Central memory CD8-positive, alpha-beta T cell (primary cell): Measurements from ENCODE around the gene INAVA.
"Not testable (repeated sequence)": the region's sequence is repeated elsewhere in the genome, so short reads cannot be mapped to it uniquely, and the experiment has no call there.

ENCODE experiments used
- ATAC-seq: fragments of 150-1000 bp; cut with Tn5 transposase; replicated peaks from 2 replicates; pipeline ENCODE4 v1.10.0; 2022; ENCODE audit warnings: mild to moderate bottlenecking, moderate FRiP score, moderate number of reproducible peaks; ENCODE audit not compliant: poor library complexity, severe bottlenecking; ENCODE audit errors: extremely low read depth
- DNase-seq, 2 donors: peaks; one replicate each; pipeline ENCODE4 v3.0.0; 2021; ENCODE audit warnings: low spot score in 2 of 2
- H3K27ac Mint-ChIP-seq: one replicate; pipeline ENCODE4 v1.8.0; 2022; ENCODE audit warnings: low read depth, mild to moderate bottlenecking, moderate library complexity, mixed read lengths
- H3K27me3 Mint-ChIP-seq: one replicate; pipeline ENCODE4 v1.8.0; 2022; ENCODE audit warnings: mixed read lengths
- H3K36me3 Mint-ChIP-seq: one replicate; pipeline ENCODE4 v1.8.0; 2022; ENCODE audit warnings: mild to moderate bottlenecking, moderate library complexity, mixed read lengths; ENCODE audit not compliant: insufficient read depth
- H3K4me1 Mint-ChIP-seq: one replicate; pipeline ENCODE4 v1.8.0; 2022; ENCODE audit warnings: mixed read lengths
- H3K4me3 Mint-ChIP-seq: one replicate; pipeline ENCODE4 v1.8.0; 2022; ENCODE audit warnings: mild to moderate bottlenecking, moderate library complexity, mixed read lengths
- H3K9me3 Mint-ChIP-seq: one replicate; pipeline ENCODE4 v1.8.0; 2022; ENCODE audit warnings: mixed read lengths

INAVA gene

GRCh38 chr1:200904772-200905171 is 10.1 kb downstream of the INAVA start:
- Mint-ChIP-seq H3K36me3 (peaks cover 1% of the 10 kb centered on the region), H3K4me3 (no peak overlapping the region), H3K4me1 (peaks cover 12% of the 10 kb centered on the region), H3K27ac (no peak overlapping the region), H3K27me3 (peaks cover 30% of the 10 kb centered on the region), H3K9me3 (no peaks in the 10 kb centered on the region)
- DNase-seq = no peak
- no peak for ATAC-seq

DNA sequence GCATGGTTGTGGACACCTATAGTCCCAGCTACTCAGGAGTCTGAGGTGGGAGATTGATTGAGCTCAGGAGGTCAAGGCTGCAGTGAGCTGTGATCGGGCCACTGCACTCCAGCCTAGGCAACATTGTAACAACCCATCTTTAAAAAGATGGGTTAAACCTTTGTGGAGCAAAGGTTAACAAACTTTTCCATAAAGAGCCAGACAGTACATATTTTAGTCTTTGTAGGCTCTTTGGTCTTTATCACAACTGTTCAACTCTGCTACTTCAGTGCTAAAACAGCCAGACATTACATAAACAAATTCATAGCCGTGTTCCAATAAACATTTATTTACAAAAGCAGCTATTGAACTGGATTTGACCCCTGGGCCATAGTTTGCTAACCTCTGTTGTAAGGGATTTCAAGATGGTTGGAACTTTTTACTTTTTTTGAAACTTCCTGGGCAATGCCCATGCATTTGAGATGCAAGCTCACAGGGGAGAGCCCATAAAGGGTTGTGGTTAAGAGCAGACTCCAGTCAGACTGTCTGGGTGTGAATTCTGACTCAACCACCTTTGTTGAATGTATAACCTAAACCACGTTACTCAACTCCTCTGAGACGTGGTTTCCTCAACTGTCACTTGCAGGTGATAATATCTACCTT is 10.8 kb downstream of the INAVA start:
- H3K36me3 Mint-ChIP-seq = peaks cover 1% of the 10 kb centered on the region
- H3K4me1 Mint-ChIP-seq = peaks cover 12% of the 10 kb centered on the region
- no peaks in the 10 kb centered on the region for H3K9me3 Mint-ChIP-seq
- ATAC-seq (peak; percentile 99), DNase-seq (peak in 1 of 2 donors; percentile 64)
- no peak overlapping the region for H3K4me3 Mint-ChIP-seq
- H3K27me3 Mint-ChIP-seq = peaks cover 30% of the 10 kb centered on the region
- no peak overlapping the region for H3K27ac Mint-ChIP-seq

DNA sequence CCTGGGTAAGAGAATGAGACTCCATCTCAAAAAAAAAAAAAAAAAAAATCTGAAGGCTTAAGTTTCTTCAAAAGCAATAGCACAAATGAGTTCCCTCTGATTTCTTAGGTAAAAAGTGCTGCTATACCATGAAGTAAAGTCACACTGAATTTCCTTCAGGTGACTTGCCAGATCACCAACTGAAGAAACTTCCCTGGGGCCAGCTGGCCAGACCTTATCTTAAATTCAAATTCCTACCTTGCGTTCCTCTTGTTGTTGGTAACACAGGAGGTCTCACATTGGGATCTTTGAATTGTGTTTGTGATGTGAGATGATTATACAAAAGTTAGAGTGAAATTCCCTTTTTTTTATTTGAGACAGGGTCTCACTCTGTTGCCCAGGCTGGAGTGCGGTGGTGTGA is 11.8 kb downstream of the INAVA start:
- Mint-ChIP-seq H3K4me3 (no peak overlapping the region), H3K9me3 (no peaks in the 10 kb centered on the region), H3K36me3 (peaks cover 1% of the 10 kb centered on the region), H3K4me1 (peaks cover 12% of the 10 kb centered on the region), H3K27ac (no peak overlapping the region), H3K27me3 (peaks cover 22% of the 10 kb centered on the region)
- DNase-seq = no peak
- ATAC-seq = no peak

DNA sequence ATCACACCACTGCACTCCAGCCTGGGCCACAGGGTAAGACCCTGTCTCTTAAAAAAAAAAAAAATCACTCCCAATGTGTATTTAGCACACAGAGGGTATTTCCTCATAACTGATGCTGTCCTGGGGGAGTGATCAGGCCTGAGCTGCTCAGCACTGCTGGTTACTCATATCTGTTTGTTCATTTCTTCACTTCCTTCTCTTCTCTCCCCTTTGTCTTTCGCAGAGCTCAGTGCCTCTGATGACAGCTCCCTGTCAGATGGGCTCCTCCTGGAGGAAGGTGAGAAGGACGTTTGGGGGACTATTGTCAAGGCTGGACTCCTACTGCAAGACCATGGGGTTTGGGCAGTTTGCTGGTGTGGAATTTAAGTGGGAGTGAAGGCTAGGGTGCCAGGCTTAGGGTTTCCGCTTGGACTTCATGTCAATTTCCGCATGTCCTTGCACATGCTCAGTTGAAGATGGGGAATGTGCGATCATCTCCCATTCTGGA is 13.0 kb downstream of the INAVA start:
- Mint-ChIP-seq H3K9me3 (no peaks in the 10 kb centered on the region), H3K27me3 (peaks cover 16% of the 10 kb centered on the region), H3K36me3 (peaks cover 1% of the 10 kb centered on the region), H3K27ac (no peak overlapping the region), H3K4me3 (no peak overlapping the region), H3K4me1 (peaks cover 10% of the 10 kb centered on the region)
- DNase-seq (no peak), ATAC-seq (no peak)

- Mint-ChIP-seq H3K4me1 (peaks cover 7% of the 10 kb centered on the region), H3K27me3 (peaks cover 16% of the 10 kb centered on the region), H3K4me3 (no peak overlapping the region), H3K9me3 (no peaks in the 10 kb centered on the region), H3K27ac (no peak overlapping the region), H3K36me3 (peaks cover 1% of the 10 kb centered on the region)
- ATAC-seq (no peak), DNase-seq (no peak)
Observed at GRCh38 chr1:200908191-200908868, 13.6 kb downstream of the INAVA start.

DNA sequence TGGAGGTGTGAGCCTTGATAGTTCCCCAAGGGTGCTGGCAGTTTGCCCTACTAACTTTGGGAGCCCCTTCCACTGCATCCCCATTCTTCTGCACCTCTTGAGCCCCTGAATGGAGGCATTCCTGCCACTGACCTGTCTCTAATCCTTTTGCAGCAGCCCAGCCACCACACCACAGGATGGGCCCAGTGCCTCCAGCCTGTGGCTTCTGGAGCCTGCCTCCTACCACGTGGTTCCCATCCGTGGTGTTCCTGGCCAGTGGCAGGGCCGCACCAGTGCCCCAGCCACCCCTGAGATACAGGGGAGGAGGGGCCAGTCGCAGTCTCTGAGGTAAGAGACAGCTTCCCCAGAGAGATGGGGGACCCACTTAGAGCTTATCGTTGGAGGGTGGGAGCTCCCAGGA is 14.4 kb downstream of the INAVA start:
- Mint-ChIP-seq H3K27ac (no peak overlapping the region), H3K4me1 (peaks cover 7% of the 10 kb centered on the region), H3K9me3 (no peaks in the 10 kb centered on the region), H3K27me3 (peaks cover 16% of the 10 kb centered on the region), H3K4me3 (no peak overlapping the region), H3K36me3 (peaks cover under 1% of the 10 kb centered on the region)
- DNase-seq = no peak
- ATAC-seq = no peak

DNA sequence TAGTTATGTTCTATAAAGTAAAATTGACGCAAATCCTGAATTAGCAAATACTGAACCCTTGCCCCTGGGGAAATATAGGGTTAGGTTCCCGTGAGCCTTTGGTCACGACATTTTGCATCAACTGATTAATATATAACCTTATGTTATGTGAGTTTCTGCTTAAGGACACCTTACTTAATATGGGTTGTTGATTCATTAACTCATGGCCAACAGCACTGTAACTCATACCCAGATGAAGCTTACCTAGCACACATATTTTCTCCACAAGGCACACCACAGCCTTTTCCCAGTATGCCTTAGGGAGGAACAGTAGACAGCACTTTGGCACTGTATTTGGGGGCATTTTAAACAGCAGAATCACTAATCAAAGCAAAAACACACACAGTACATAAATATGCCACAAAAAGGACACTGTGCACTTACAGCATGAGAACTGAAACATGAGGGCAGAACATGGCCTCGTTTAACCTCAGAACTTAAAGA is 15.1 kb downstream of the INAVA start:
- no peak for DNase-seq
- no peaks in the 10 kb centered on the region for H3K9me3 Mint-ChIP-seq
- peaks cover 7% of the 10 kb centered on the region for H3K4me1 Mint-ChIP-seq
- no peak overlapping the region for H3K27ac Mint-ChIP-seq
- H3K4me3 Mint-ChIP-seq = no peak overlapping the region
- ATAC-seq = no peak
- H3K27me3 Mint-ChIP-seq = peaks cover 16% of the 10 kb centered on the region
- no peaks in the 10 kb centered on the region for H3K36me3 Mint-ChIP-seq

- no peak for DNase-seq
Observed at GRCh38 chr1:200911361-200911760, 16.7 kb downstream of the INAVA start.

GRCh38 chr1:200911936-200912335 is 17.2 kb downstream of the INAVA start:
- peaks cover 16% of the 10 kb centered on the region for H3K27me3 Mint-ChIP-seq
- not testable (repeated sequence) for H3K36me3 Mint-ChIP-seq, DNase-seq, H3K4me1 Mint-ChIP-seq, ATAC-seq, H3K27ac Mint-ChIP-seq, H3K4me3 Mint-ChIP-seq, H3K9me3 Mint-ChIP-seq

More at GRCh38 chr1:200911361-200911760, 16.7 kb downstream of the INAVA start:
- H3K9me3 Mint-ChIP-seq = no peaks in the 10 kb centered on the region
- no peaks in the 10 kb centered on the region for H3K4me1 Mint-ChIP-seq
- H3K27me3 Mint-ChIP-seq = peaks cover 16% of the 10 kb centered on the region
- ATAC-seq = no peak
- H3K4me3 Mint-ChIP-seq = no peak overlapping the region
- no peaks in the 10 kb centered on the region for H3K36me3 Mint-ChIP-seq
- H3K27ac Mint-ChIP-seq = no peak overlapping the region

DNA sequence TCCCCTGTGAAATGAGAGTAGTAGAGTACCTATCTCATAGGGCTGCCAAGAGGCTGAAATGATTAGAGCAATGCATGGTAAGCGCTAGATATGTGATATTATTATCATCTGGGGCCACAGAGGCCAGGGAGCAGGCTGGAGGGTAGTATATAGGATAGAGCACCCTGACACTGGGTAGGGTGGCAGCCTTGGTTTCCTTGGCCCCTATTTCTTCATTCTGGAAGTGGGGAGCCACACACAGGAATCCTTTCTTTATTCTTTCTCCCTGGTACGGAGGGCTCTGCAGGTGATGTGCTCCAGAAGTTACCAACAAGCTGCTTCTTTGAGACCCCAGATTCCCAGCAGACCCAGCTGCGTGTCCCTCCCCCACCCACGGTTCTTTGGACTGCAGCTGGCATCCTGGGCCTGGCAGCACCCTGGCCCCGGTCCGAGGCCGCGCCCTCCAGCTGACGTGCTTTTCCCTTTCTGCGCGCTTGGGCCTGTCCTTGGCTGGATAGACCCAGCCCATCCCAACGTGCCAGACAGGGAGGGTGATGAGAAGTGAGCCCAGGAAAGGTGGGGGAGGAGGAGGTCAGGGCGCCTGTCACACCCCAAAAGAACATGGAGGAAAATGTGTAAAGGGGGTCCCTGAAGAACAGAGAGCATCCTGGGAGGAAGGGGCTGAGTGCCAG is 18.2 kb downstream of the INAVA start:
- H3K27me3 Mint-ChIP-seq = peaks cover 10% of the 10 kb centered on the region
- no peaks in the 10 kb centered on the region for H3K36me3 Mint-ChIP-seq
- no peak for ATAC-seq
- no peak for DNase-seq
- no peaks in the 10 kb centered on the region for H3K4me1 Mint-ChIP-seq
- no peaks in the 10 kb centered on the region for H3K9me3 Mint-ChIP-seq
- no peak overlapping the region for H3K4me3 Mint-ChIP-seq
- H3K27ac Mint-ChIP-seq = no peak overlapping the region

DNA sequence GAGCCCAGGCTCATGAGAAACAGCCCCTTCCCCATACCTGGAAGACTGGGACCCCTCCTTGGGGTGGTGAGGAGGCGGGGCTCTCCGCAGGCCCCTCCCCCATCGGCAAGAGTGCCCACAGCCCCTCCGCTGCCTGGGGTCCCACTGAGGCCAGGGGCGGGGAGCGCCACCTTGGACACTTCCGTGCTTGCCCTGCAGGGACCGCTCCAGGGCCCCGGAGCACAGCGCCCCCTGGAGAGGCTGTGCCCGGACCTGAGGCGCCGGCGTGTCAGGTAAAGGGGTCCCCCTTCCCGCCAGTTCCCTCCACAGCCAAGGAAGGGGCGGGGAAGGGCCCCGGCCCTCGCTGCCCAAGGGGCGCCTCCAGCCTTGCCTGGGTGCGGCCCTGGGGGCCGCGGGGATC is 21.5 kb downstream of the INAVA start:
- Mint-ChIP-seq H3K27ac (no peak overlapping the region), H3K4me1 (no peaks in the 10 kb centered on the region), H3K9me3 (no peaks in the 10 kb centered on the region), H3K4me3 (no peak overlapping the region), H3K27me3 (no peaks in the 10 kb centered on the region), H3K36me3 (no peaks in the 10 kb centered on the region)
- no peak for DNase-seq
- ATAC-seq = no peak

DNA sequence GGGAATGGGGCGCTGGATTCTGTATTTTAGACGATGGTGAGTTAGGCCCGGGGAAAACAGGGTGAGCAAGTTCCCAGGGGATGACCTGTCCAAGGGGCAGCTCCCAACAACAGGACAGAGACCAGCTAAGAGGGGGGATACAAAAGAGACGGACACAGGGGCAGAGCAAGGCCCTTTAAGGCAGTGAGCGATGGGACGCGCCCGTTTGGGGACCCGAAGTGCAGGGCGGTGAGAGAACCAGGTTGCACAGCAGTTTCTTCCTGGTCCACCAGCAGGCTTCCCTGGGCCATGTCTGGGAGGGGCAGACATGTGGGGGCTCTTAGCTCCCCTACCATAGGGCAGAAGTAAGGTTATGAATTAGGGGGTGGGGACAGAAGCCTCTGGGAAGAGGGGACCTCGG is 22.0 kb downstream of the INAVA start:
- Mint-ChIP-seq H3K36me3 (no peaks in the 10 kb centered on the region), H3K27me3 (peaks cover 3% of the 10 kb centered on the region), H3K4me3 (no peak overlapping the region), H3K9me3 (no peaks in the 10 kb centered on the region), H3K4me1 (no peaks in the 10 kb centered on the region), H3K27ac (no peak overlapping the region)
- no peak for DNase-seq
- ATAC-seq = no peak
